Large intestine (tissue), 3 donors: ENCODE results near the gene EIF4A3. TPM values are rescaled to one million over a fixed set of nuclear protein-coding genes. Genes with fewer than 3 reads are reported as not detected.

Experiments used
- DNase-seq, 2 donors: peaks; one replicate each; pipeline versions ENCODE4 v3.0.0 to v3.0.0-alpha.2; 2013
- H3K27ac ChIP-seq: one replicate; pipeline ENCODE4 v1.5.1; 2013; ENCODE audit warnings: low read length
- H3K27me3 ChIP-seq: 2 replicates; pipeline ENCODE4 v1.6.1; 2013; ENCODE audit warnings: low read length; ENCODE audit not compliant: control insufficient read depth, insufficient read depth
- H3K36me3 ChIP-seq: 2 replicates; pipeline ENCODE4 v1.6.1; 2013; ENCODE audit warnings: low read length; ENCODE audit not compliant: control insufficient read depth, insufficient read depth
- H3K4me1 ChIP-seq: one replicate; pipeline ENCODE4 v1.6.1; 2013; ENCODE audit warnings: low read length; ENCODE audit not compliant: control insufficient read depth, insufficient read depth
- H3K4me3 ChIP-seq: one replicate; pipeline ENCODE4 v1.5.1; 2013; ENCODE audit warnings: low read length
- H3K9me3 ChIP-seq: one replicate; pipeline ENCODE4 v1.6.1; 2013; ENCODE audit warnings: mild to moderate bottlenecking, low read depth, low read length, moderate library complexity; ENCODE audit not compliant: control insufficient read depth
- WGBS: methylation state at CpG from one replicate; pipeline ENCODE4 v1.1.5; 2013; ENCODE audit warnings: low lambda C conversion rate; ENCODE audit not compliant: insufficient coverage; 5-methylcytosine and 5-hydroxymethylcytosine counted together
- polyA plus RNA-seq: library from polyadenylated mRNA; unstranded; fragments of 120-200 nt; gene quantifications from one replicate; pipeline ENCODE4 v1.2.1, GENCODE V29; 2013

EIF4A3 gene
- polyA plus RNA-seq, 1 donor = 95.0 TPM

- Histone ChIP-seq H3K4me1 (no peaks in the 10 kb centered on the region), H3K27ac (no peak overlapping the region), H3K27me3 (peaks cover 11% of the 10 kb centered on the region), H3K36me3 (no peaks in the 10 kb centered on the region), H3K4me3 (no peak overlapping the region), H3K9me3 (no peaks in the 10 kb centered on the region)
- no peak for DNase-seq
- no CpG with 5 or more reads among the region's 18 CpGs for WGBS
Measured at GRCh38 chr17:80187515-80187941, 40.6 kb upstream of the EIF4A3 start.

DNA sequence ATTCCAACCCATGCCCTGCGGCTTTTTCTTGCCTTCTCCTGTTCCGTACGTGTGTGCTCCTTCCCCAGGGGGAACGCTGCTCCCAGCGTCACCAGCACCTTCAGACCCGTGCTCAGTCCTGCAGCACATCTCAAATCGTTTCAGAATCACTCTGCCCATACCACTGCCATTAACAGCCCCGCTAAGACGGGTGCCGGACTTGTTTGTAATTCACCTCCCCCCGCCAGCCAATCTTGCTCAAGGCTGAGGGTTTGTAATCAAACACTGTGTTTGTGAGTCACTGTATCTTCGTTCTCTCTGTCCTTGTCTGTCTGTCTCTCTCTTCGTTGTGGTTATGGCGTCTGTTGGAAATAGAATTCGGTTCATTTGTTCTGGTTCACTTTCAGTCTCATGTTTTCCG lies 40.2 kb upstream of the EIF4A3 start:
- H3K4me1 ChIP-seq = no peaks in the 10 kb centered on the region
- peaks cover 6% of the 10 kb centered on the region for H3K27me3 ChIP-seq
- WGBS = no CpG with 5 or more reads among the region's 16 CpGs
- H3K36me3 ChIP-seq = no peaks in the 10 kb centered on the region
- no peak overlapping the region for H3K4me3 ChIP-seq
- DNase-seq = no peak
- no peaks in the 10 kb centered on the region for H3K9me3 ChIP-seq
- no peak overlapping the region for H3K27ac ChIP-seq

DNA sequence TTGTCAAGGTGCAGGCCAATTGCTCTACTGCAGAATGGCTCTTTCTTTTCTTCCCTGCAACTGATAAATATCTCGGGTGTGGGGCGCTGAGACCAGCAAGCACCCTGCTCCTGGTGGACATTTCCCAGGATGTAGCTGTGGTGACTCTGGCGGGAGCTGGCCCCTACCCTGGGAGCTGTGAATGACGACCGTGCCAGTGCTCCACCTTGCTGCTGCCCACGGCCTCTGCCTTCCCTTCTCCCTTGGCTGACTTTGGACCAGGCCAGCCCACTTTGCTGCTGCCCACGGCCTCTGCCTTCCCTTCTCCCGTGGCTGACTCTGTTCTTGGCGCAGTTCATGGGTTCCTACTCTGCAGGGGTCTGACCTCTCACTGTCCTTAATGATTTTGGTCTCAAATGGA lies 39.0 kb upstream of the EIF4A3 start:
- 80% methylated on average over 1 of the region's 9 CpGs for WGBS
- Histone ChIP-seq H3K27me3 (peaks cover 6% of the 10 kb centered on the region), H3K36me3 (no peaks in the 10 kb centered on the region), H3K9me3 (no peaks in the 10 kb centered on the region), H3K4me3 (no peak overlapping the region), H3K4me1 (no peaks in the 10 kb centered on the region), H3K27ac (no peak overlapping the region)
- DNase-seq = no peak

DNA sequence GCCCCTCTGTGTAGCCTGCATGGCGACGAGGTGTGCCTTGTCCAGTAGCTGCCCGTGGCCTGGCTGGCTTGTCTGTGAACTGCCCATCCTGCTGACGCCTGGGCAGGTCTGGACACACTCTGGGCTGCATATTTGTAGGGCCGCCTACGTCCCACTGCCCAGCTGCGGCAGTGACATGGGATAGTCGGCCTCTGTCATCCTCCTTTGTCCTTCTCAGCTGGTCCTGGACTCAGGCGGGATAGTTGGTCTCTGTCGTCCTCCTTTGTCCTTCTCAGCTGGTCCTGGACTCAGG lies 37.4 kb upstream of the EIF4A3 start:
- Histone ChIP-seq H3K27ac (no peak overlapping the region), H3K36me3 (no peaks in the 10 kb centered on the region), H3K9me3 (no peaks in the 10 kb centered on the region), H3K4me3 (no peak overlapping the region), H3K27me3 (peaks cover 6% of the 10 kb centered on the region), H3K4me1 (no peaks in the 10 kb centered on the region)
- DNase-seq = no peak
- no CpG with 5 or more reads among the region's 10 CpGs for WGBS

GRCh38 chr17:80183581-80184422 lies 36.9 kb upstream of the EIF4A3 start:
- H3K4me3 ChIP-seq = no peak overlapping the region
- peaks cover 2% of the 10 kb centered on the region for H3K27me3 ChIP-seq
- H3K27ac ChIP-seq = no peak overlapping the region
- no peaks in the 10 kb centered on the region for H3K9me3 ChIP-seq
- no CpG with 5 or more reads among the region's 26 CpGs for WGBS
- no peak for DNase-seq
- no peaks in the 10 kb centered on the region for H3K4me1 ChIP-seq
- H3K36me3 ChIP-seq = no peaks in the 10 kb centered on the region

DNA sequence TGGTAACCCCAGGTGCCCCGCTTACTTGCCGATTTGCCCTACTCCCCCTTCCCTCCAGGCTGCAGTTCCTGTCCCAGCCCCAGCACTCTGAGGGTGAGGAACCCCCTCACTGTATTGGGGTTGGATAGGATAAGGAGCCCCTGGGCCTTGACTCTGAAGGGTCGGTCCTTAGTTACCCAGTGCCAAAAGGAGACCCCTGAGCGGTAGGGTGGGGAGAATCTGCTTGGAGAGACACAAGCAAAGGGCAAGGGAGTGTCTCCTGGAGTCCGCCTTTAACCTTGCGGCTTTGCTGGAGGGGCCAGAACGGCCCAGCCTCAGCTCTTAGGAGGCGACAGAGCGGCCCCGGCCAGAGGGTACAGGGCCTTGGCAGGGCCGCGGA lies 35.9 kb upstream of the EIF4A3 start:
- H3K4me1 ChIP-seq = no peaks in the 10 kb centered on the region
- H3K9me3 ChIP-seq = no peaks in the 10 kb centered on the region
- no peaks in the 10 kb centered on the region for H3K27me3 ChIP-seq
- 100% methylated on average over 2 of the region's 12 CpGs for WGBS
- H3K36me3 ChIP-seq = no peaks in the 10 kb centered on the region
- H3K4me3 ChIP-seq = no peak overlapping the region
- H3K27ac ChIP-seq = no peak overlapping the region
- no peak for DNase-seq

- no CpG with 5 or more reads among the region's 30 CpGs for WGBS
- H3K9me3 ChIP-seq = no peaks in the 10 kb centered on the region
- DNase-seq = no peak
- H3K27ac ChIP-seq = no peak overlapping the region
- no peaks in the 10 kb centered on the region for H3K36me3 ChIP-seq
- no peaks in the 10 kb centered on the region for H3K4me1 ChIP-seq
- no peak overlapping the region for H3K4me3 ChIP-seq
- H3K27me3 ChIP-seq = no peaks in the 10 kb centered on the region
Measured at GRCh38 chr17:80182118-80182844, 35.4 kb upstream of the EIF4A3 start.

- no peaks in the 10 kb centered on the region for H3K36me3 ChIP-seq
- WGBS = no CpG with 5 or more reads among the region's 17 CpGs
- H3K4me3 ChIP-seq = no peak overlapping the region
- no peaks in the 10 kb centered on the region for H3K9me3 ChIP-seq
- no peaks in the 10 kb centered on the region for H3K27me3 ChIP-seq
- H3K4me1 ChIP-seq = no peaks in the 10 kb centered on the region
- DNase-seq = no peak
- no peak overlapping the region for H3K27ac ChIP-seq
Measured at GRCh38 chr17:80181431-80181830, 34.5 kb upstream of the EIF4A3 start.

DNA sequence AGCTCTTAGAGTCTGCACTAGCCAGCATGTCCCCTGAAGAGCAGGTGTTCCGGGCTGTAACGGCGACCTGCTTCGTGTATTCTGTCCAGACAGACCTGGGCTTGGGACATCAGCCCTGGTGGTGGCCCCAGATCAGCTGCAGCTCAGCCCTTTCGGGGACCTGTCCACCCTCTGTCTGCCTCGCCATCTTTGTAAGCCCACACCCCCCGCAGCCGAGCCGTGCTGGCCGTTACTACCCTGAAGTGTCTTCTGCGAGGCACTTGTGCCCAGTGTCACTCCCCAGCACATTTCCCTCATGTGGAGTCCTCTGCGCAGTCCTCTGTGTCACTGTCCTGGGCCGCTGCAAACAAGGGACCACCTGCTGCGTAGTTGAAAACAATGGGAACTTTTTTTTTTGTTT lies 33.3 kb upstream of the EIF4A3 start:
- DNase-seq = no peak

GRCh38 chr17:80177986-80178595 lies 31.2 kb upstream of the EIF4A3 start:
- Histone ChIP-seq H3K9me3 (no peaks in the 10 kb centered on the region), H3K27me3 (no peaks in the 10 kb centered on the region), H3K4me3 (no peak overlapping the region), H3K27ac (no peak overlapping the region), H3K4me1 (no peaks in the 10 kb centered on the region), H3K36me3 (no peaks in the 10 kb centered on the region)
- DNase-seq = no peak
- no CpG with 5 or more reads among the region's 21 CpGs for WGBS

More for the DNA sequence above, 33.3 kb upstream of the EIF4A3 start:
- Histone ChIP-seq H3K9me3 (no peaks in the 10 kb centered on the region), H3K36me3 (no peaks in the 10 kb centered on the region), H3K4me1 (no peaks in the 10 kb centered on the region), H3K27ac (no peak overlapping the region), H3K4me3 (no peak overlapping the region), H3K27me3 (no peaks in the 10 kb centered on the region)
- no CpG with 5 or more reads among the region's 14 CpGs for WGBS
